ENCODE measurements around the gene NCOA3.
A peak's percentile ranks its signal among the peaks of the same experiment; 100 is the strongest.

Gene NCOA3

DNA sequence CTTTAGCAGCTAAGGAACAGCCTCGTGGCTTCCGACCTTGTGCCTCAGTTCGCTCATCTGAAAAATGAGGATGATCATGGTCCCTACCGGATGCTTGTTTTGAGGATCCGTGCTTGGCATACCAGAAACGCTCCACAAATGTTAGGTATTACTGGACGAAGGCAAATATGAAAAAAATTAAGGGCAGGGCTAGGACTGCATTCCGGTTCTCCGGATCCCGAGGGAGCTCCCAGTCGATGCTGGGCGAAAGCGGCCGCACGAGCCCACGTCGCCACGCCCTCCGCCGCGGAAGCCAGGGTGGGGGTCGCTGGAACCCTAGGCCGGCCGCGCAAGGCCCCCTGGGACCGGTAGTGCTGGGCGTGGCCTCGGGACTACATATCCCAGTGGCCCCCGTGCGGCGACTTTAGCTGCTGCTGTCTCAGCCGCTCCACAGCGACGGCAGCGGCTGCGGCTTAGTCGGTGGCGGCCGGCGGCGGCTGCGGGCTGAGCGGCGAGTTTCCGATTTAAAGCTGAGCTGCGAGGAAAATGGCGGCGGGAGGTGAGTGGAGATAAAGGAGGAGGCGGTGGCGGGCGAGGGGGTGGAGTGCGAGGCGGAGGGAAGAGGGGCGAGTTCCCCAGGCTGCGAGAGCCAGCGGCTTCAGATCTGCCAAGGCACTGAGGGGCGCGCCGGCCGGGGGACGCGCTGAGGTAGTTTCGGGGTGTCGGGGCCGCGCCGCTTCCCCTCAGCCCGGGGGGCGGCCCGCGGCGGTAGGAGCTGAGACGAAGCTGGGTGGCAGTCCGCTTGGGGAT is at the start of gene NCOA3:
Gene NCOA3 (plus strand): TSS at position 406 of the 789 bp plus-strand sequence. CDS start 120,361 bp downstream, outside the sequence.
- peak; percentile 92 for DNase-seq (ENCODE audit: low read depth)
- H3K4me3 ChIP-seq (ENCODE audit: low read length): peak within 1 kb of the TSS; percentile 77
- TF ChIP-seq, protein P1, sequence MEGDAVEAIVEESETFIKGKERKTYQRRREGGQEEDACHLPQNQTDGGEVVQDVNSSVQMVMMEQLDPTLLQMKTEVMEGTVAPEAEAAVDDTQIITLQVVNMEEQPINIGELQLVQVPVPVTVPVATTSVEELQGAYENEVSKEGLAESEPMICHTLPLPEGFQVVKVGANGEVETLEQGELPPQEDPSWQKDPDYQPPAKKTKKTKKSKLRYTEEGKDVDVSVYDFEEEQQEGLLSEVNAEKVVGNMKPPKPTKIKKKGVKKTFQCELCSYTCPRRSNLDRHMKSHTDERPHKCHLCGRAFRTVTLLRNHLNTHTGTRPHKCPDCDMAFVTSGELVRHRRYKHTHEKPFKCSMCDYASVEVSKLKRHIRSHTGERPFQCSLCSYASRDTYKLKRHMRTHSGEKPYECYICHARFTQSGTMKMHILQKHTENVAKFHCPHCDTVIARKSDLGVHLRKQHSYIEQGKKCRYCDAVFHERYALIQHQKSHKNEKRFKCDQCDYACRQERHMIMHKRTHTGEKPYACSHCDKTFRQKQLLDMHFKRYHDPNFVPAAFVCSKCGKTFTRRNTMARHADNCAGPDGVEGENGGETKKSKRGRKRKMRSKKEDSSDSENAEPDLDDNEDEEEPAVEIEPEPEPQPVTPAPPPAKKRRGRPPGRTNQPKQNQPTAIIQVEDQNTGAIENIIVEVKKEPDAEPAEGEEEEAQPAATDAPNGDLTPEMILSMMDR (IDR thresholded peaks at IDR 0.05; ENCODE audit: insufficient read depth, low read depth, low read length, missing control alignments): peak; percentile 33

DNA sequence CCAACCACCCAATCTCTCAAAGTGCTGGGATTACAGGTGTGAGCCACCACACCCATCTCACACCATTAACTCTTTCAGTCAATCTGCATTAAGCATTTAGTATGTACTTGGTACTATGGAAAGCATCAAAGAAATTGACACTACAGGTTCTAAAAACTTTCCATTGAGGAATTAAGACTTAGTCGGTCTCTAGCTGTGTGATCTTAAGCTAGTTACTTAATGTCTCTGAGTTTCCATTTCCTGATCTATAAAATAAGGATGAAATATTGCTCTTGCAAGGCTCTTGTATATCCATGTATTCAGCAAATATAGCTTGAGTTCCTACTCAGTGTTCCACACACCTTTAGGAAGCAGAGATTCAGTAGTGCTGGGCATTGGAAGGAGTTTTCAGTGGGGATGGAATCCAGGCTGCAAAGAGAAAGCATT is 48.9 kb upstream of the NCOA3 start:
- TF ChIP-seq, protein P1 (IDR thresholded peaks at IDR 0.05; ENCODE audit: insufficient read depth, low read depth, low read length, missing control alignments): no peak
- no peak for DNase-seq (ENCODE audit: low read depth)
- H3K4me3 ChIP-seq (ENCODE audit: low read length): no peak overlapping the region

DNA sequence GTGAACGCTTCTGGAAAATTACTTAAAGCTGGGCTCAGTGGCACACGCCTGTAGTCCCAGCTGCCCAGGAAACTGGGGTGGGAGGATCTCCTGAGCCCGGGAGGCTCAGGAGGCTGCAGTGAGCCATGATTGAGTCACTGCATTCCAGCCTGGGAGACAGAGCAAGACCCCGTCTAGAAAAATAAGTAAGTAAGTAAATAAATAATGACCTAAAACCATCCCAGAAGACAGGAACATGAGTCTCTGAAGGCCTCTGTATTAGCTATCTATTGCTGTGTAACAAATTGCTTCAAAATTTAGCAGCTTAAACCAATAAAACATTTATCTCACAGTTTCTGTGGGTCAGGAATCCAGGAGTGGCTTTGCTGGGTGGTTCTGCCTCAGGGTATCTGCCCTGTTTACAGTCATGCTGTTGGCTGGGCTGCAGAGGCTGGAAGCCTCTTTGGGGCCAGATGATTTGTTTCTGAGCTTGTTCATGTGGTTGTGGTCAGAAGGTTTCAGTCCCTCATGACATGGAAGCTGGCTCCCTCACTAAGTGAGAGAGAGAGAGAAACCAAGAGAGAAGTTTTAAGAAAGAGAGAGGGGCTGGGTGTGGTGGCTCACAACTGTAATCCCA is 48.4 kb upstream of the NCOA3 start:
- TF ChIP-seq, protein P1 (IDR thresholded peaks at IDR 0.05; ENCODE audit: insufficient read depth, low read depth, low read length, missing control alignments): no peak
- DNase-seq (ENCODE audit: low read depth): peak; percentile 95
- no peak overlapping the region for H3K4me3 ChIP-seq (ENCODE audit: low read length)

- H3K4me3 ChIP-seq (ENCODE audit: low read length): no peak overlapping the region
- DNase-seq (ENCODE audit: low read depth): no peak
- TF ChIP-seq, protein P1 (IDR thresholded peaks at IDR 0.05; ENCODE audit: insufficient read depth, low read depth, low read length, missing control alignments): no peak
These were observed 47.2 kb upstream of the NCOA3 start for GRCh38 chr20:47454298-47455132.

- no peak overlapping the region for H3K4me3 ChIP-seq (ENCODE audit: low read length)
- TF ChIP-seq, protein P1 (IDR thresholded peaks at IDR 0.05; ENCODE audit: insufficient read depth, low read depth, low read length, missing control alignments): no peak
- DNase-seq (ENCODE audit: low read depth): peak; percentile 62
These were observed 46.3 kb upstream of the NCOA3 start for GRCh38 chr20:47455133-47456040.

GRCh38 chr20:47456041-47456537 is 45.6 kb upstream of the NCOA3 start:
- H3K4me3 ChIP-seq (ENCODE audit: low read length): no peak overlapping the region
- no peak for DNase-seq (ENCODE audit: low read depth)
- TF ChIP-seq, protein P1 (IDR thresholded peaks at IDR 0.05; ENCODE audit: insufficient read depth, low read depth, low read length, missing control alignments): no peak
